Endothelial cell of umbilical vein (primary cell): Measurements from ENCODE around the gene IGLON5. TPM values are rescaled to one million over a fixed set of nuclear protein-coding genes. Genes with fewer than 3 reads are reported as not detected.

Experiments used
- BruUV-seq: library from RNA; stranded (reverse); fragments of 400-500 nt; replicated peaks from 2 replicates; lab custom pipeline; 2021; lab: Mats Ljungman, UMichigan
- CTCF ChIA-PET: fragments of 300-600, 350-600 bp; sonication (Branson Sonifier 250); formaldehyde crosslinking; loops from one replicate; lab custom pipeline; 2021; ENCODE audit warnings: antibody characterized with exemption, inconsistent platforms; lab: Charles Lee
- POLR2A ChIA-PET: fragments of 300-600, 350-600 bp; sonication (Branson Sonifier 250); formaldehyde crosslinking; loops from one replicate; lab custom pipeline; 2021; ENCODE audit warnings: antibody characterized with exemption, inconsistent platforms; lab: Charles Lee
- DNase-seq: peaks from one replicate; pipeline ENCODE4 v3.0.0-alpha.2; 2011; ENCODE audit warnings: low read depth, low spot score
- FAIRE-seq: peaks from 2 replicates; lab custom pipeline; 2011; peaks lifted over from hg19 to GRCh38; lab: Jason Lieb, UNC
- H2AFZ ChIP-seq: 2 replicates; pipeline ENCODE4 v1.6.0; 2012; ENCODE audit warnings: low read depth, low read length, control low read depth, inconsistent platforms
- H3K27ac ChIP-seq: 2 replicates; pipeline ENCODE4 v1.5.1; 2011; ENCODE audit warnings: low read depth, mild to moderate bottlenecking, control low read depth, low read length, moderate library complexity; ENCODE audit not compliant: insufficient read depth
- H3K27me3 ChIP-seq, 2 experiments: 2 replicates each; pipeline versions ENCODE4 v1.6.0 to v1.6.1; 2011; ENCODE audit warnings: low read length in 2 of 2, mixed read lengths in 1 of 2; ENCODE audit not compliant: control insufficient read depth in 2 of 2, insufficient read depth in 2 of 2
- H3K36me3 ChIP-seq, 2 experiments: 2 replicates in 1 of 2; 3 replicates in 1 of 2; pipeline ENCODE4 v1.5.1; 2011; ENCODE audit warnings: low read length in 2 of 2, mild to moderate bottlenecking in 1 of 2, moderate library complexity in 1 of 2; ENCODE audit not compliant: control insufficient read depth in 2 of 2, insufficient read depth in 2 of 2; ENCODE audit errors: extremely low read depth in 1 of 2
- H3K4me1 ChIP-seq: 3 replicates; pipeline ENCODE4 v1.5.1; 2011; ENCODE audit warnings: mild to moderate bottlenecking, low read length; ENCODE audit not compliant: control insufficient read depth, insufficient read depth; ENCODE audit errors: extremely low read depth
- H3K4me2 ChIP-seq: 2 replicates; pipeline ENCODE4 v1.6.1; 2011; ENCODE audit warnings: low read length, control low read depth, mixed read lengths; ENCODE audit not compliant: insufficient read depth
- H3K4me3 ChIP-seq, 3 experiments: fragments of 200-600 bp in 1 of 3; sonication (generic), shearing (Covaris generic) in 1 of 3; replicated peaks in 1 of 3; 2 replicates each; pipeline ENCODE4 v1.5.1; 2011 to 2016; ENCODE audit warnings: control low read depth in 3 of 3, low read length in 3 of 3, mild to moderate bottlenecking in 2 of 3, inconsistent platforms in 1 of 3, low read depth in 1 of 3, moderate library complexity in 1 of 3; ENCODE audit not compliant: insufficient read depth in 1 of 3
- H3K79me2 ChIP-seq: 2 replicates; pipeline ENCODE4 v1.6.0; 2012; ENCODE audit warnings: low read length, inconsistent platforms; ENCODE audit not compliant: control insufficient read depth, insufficient read depth
- H3K9ac ChIP-seq: replicated peaks from 2 replicates; pipeline ENCODE3; 2011; ENCODE audit warnings: low read length, control low read depth; ENCODE audit not compliant: insufficient read depth; ENCODE audit errors: extremely low read depth
- H3K9me1 ChIP-seq: replicated peaks from 3 replicates; pipeline ENCODE4 v1.6.0; 2011; ENCODE audit warnings: mild to moderate bottlenecking, low read length; ENCODE audit not compliant: control insufficient read depth, insufficient read depth; ENCODE audit errors: extremely low read depth
- H3K9me3 ChIP-seq: replicated peaks from 2 replicates; pipeline ENCODE4 v1.5.1; 2012; ENCODE audit warnings: low read length, inconsistent platforms; ENCODE audit not compliant: control insufficient read depth, insufficient read depth
- H4K20me1 ChIP-seq: replicated peaks from 2 replicates; pipeline ENCODE3; 2011; ENCODE audit warnings: mild to moderate bottlenecking, low read length; ENCODE audit not compliant: control insufficient read depth, insufficient read depth; ENCODE audit errors: extremely low read depth
- CTCF ChIP-seq, 2 donors: IDR thresholded peaks; 1 replicate in 1 of 2; 2 replicates in 1 of 2; pipeline ENCODE4 v1.5.1; 2011; ENCODE audit warnings: low read length in 2 of 2, mild to moderate bottlenecking in 2 of 2, moderate library complexity in 2 of 2, control low read depth in 1 of 2, inconsistent platforms in 1 of 2, low read depth in 1 of 2; ENCODE audit not compliant: insufficient read depth in 1 of 2; ENCODE audit errors: extremely low read depth in 1 of 2
- EZH2 ChIP-seq: IDR thresholded peaks from 2 replicates; pipeline ENCODE4 v1.6.1; 2012; ENCODE audit warnings: borderline replicate concordance, low read depth, mild to moderate bottlenecking, moderate library complexity, low read length, inconsistent platforms; ENCODE audit not compliant: severe bottlenecking
- FOS ChIP-seq: IDR thresholded peaks from 2 replicates; pipeline ENCODE4 v1.6.1; 2011; ENCODE audit warnings: mild to moderate bottlenecking, low read length, moderate library complexity, borderline replicate concordance; ENCODE audit not compliant: insufficient read depth
- GATA2 ChIP-seq: IDR thresholded peaks from 2 replicates; pipeline ENCODE4 v1.7.0; 2011; ENCODE audit warnings: low read depth, mild to moderate bottlenecking, moderate library complexity, mixed read lengths, low read length; ENCODE audit not compliant: insufficient read length, insufficient read depth
- JUN ChIP-seq: IDR thresholded peaks from 2 replicates; pipeline ENCODE4 v1.6.1; 2011; ENCODE audit warnings: borderline replicate concordance, low read depth; ENCODE audit not compliant: insufficient read length, insufficient read depth
- MYC ChIP-seq: IDR thresholded peaks from one replicate; pipeline ENCODE4 v1.6.1; 2011; ENCODE audit warnings: mild to moderate bottlenecking, low read depth, low read length
- POLR2A ChIP-seq: IDR thresholded peaks from 2 replicates; pipeline ENCODE4 v1.6.1; 2012; ENCODE audit warnings: low read depth, mild to moderate bottlenecking, control low read depth, low read length
- POLR2AphosphoS5 ChIP-seq: IDR thresholded peaks from 2 replicates; pipeline ENCODE4 v1.6.1; 2012; ENCODE audit warnings: low read depth, mild to moderate bottlenecking, control low read depth, low read length, moderate library complexity; ENCODE audit not compliant: insufficient read depth
- dilution Hi-C: fragments of 300-500 bp; cut with MboI; formaldehyde crosslinking; loops from one replicate; pipeline ENCODE4 v1.15.0; 2019; ENCODE audit warnings: low sequenced_read_pairs; ENCODE audit not compliant: extremely low pct_ligation_motif_present
- intact Hi-C: fragments of 100-400 bp; cut with micrococcal nuclease; formaldehyde crosslinking; loops from one replicate; pipeline ENCODE4 v1.10.0; 2022
- polyA plus RNA-seq, 4 experiments: library from polyadenylated mRNA; depleted of rRNA in 3 of 4; stranded (reverse) in 3 of 4; unstranded in 1 of 4; fragments of >200 nt; gene quantifications; 2 replicates each; pipeline versions ENCODE4 v1.2.1 to v1.2.3, GENCODE V29; 2011 to 2012; ENCODE audit warnings: missing spikeins in 1 of 4
- total RNA-seq: library from RNA; stranded (reverse); gene quantifications from 2 replicates; pipeline ENCODE4 v1.2.3, GENCODE V29; 2021
- TF ChIP-seq, protein P1 (sequence below): IDR thresholded peaks from 2 replicates; pipeline ENCODE4 v1.6.1; 2011; ENCODE audit not compliant: insufficient read depth, insufficient read length

The IGLON5 gene
- total and polyA plus RNA-seq, 2 donors (not counting 3 experiments of a cell fraction or from before 2014, with no cell fraction given), result not detected

GRCh38 chr19:51361239-51361638 lies 49.8 kb downstream of the IGLON5 start:
- FAIRE-seq, result no peak
- no peak overlapping the region for H2AFZ ChIP-seq
- no peak for DNase-seq
- no peaks in the 10 kb centered on the region for H3K36me3 ChIP-seq
- H3K27ac ChIP-seq, result no peak overlapping the region
- H3K4me3 ChIP-seq, result no peak overlapping the region
- no peaks in the 10 kb centered on the region for H3K9me3 ChIP-seq
- no peaks in the 10 kb centered on the region for H3K27me3 ChIP-seq
- intact Hi-C loops (no loop called here), dilution Hi-C loops (no loop called here)
- H3K9me1 ChIP-seq, result no peaks in the 10 kb centered on the region
- no TSS peak for BruUV-seq
- no peak overlapping the region for H3K9ac ChIP-seq
- no peak overlapping the region for H3K4me2 ChIP-seq
- ChIA-PET CTCF (no interaction called here), POLR2A (no interaction called here)
- H3K79me2 ChIP-seq, result peaks cover 5% of the 10 kb centered on the region
- peaks cover 12% of the 10 kb centered on the region for H3K4me1 ChIP-seq
- H4K20me1 ChIP-seq, result no peaks in the 10 kb centered on the region
- TF ChIP-seq POLR2AphosphoS5 (no peak), FOS (no peak)

- FAIRE-seq (no peak), DNase-seq (no peak)
- Histone ChIP-seq H3K9ac (no peak overlapping the region), H3K79me2 (peaks cover 5% of the 10 kb centered on the region), H3K27me3 (no peaks in the 10 kb centered on the region), H3K4me1 (peaks cover 18% of the 10 kb centered on the region), H2AFZ (no peak overlapping the region), H3K27ac (no peak overlapping the region), H3K4me3 (no peak overlapping the region), H3K4me2 (no peak overlapping the region), H3K36me3 (no peaks in the 10 kb centered on the region), H3K9me1 (no peaks in the 10 kb centered on the region), H3K9me3 (no peaks in the 10 kb centered on the region), H4K20me1 (no peaks in the 10 kb centered on the region)
- intact Hi-C loops, result loop anchor here (5.0 kb wide), 1 partner anchor 37 kb away; no protein-coding TSS in a partner anchor
- ChIA-PET POLR2A (no interaction called here), CTCF (interaction anchor here (3.6 kb wide), 1 partner anchor 25 kb away, joined by 27 read pairs; no protein-coding TSS in a partner anchor)
- dilution Hi-C loops, result no loop called here
- no TSS peak for BruUV-seq
- no peak for TF ChIP-seq CTCF (IDR thresholded peaks at IDR 0.05; ENCODE audit: extremely low read depth in 1 of 2, insufficient read depth in 1 of 2, low read depth in 1 of 2, low read length in 2 of 2)
- no peak for TF ChIP-seq MYC
- TF ChIP-seq POLR2AphosphoS5, result no peak
- no peak for TF ChIP-seq GATA2
- TF ChIP-seq JUN, result no peak
- TF ChIP-seq POLR2A, result no peak
- no peak for TF ChIP-seq FOS
- no peak for TF ChIP-seq EZH2
- TF ChIP-seq, protein P1, sequence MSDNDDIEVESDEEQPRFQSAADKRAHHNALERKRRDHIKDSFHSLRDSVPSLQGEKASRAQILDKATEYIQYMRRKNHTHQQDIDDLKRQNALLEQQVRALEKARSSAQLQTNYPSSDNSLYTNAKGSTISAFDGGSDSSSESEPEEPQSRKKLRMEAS, result no peak
Measured at GRCh38 chr19:51364200-51365106, 53.0 kb downstream of the IGLON5 start.
